RWPE1 (cell line): ENCODE data around the gene CEP350.

Experiments used
- CTCF ChIA-PET: fragments of 350-600 bp; sonication (Branson Sonifier 250); formaldehyde crosslinking; extraction: SDS; loops from one replicate; lab custom pipeline; 2021; lab: Yijun Ruan, JAX
- POLR2A ChIA-PET: fragments of 400-600 bp; formaldehyde crosslinking; extraction: SDS; loops from one replicate; lab custom pipeline; 2020; ENCODE audit warnings: antibody characterized with exemption; ENCODE audit not compliant: low non-redundant PET; lab: Yijun Ruan, JAX
- DNase-seq: peaks from one replicate; pipeline ENCODE4 v3.0.0; 2012; ENCODE audit warnings: low spot score
- H3K27ac ChIP-seq: fragments of 450-650 bp; 2 replicates; pipeline ENCODE4 v1.5.1; 2017
- CTCF ChIP-seq: fragments of 450-650 bp; conservative IDR thresholded peaks from 2 replicates; pipeline ENCODE4 v1.5.1; 2017; ENCODE audit warnings: low read depth, mild to moderate bottlenecking

CEP350 gene

GRCh38 chr1:180112984-180113647 lies 158.5 kb downstream of the CEP350 start:
- no peak for TF ChIP-seq CTCF
- no peak for DNase-seq
- POLR2A ChIA-PET: no interaction called here
- H3K27ac ChIP-seq: no peak overlapping the region
- CTCF ChIA-PET: interaction anchor here (0.7 kb wide), 1 partner anchor 11 kb away, joined by 3 read pairs; no protein-coding TSS in a partner anchor

- ChIA-PET POLR2A (no interaction called here), CTCF (no interaction called here)
- DNase-seq: no peak
- no peak overlapping the region for H3K27ac ChIP-seq
- no peak for TF ChIP-seq CTCF
Observed at GRCh38 chr1:180114396-180114945, 159.9 kb downstream of the CEP350 start.

- POLR2A ChIA-PET: no interaction called here
- CTCF ChIA-PET: no interaction called here
- H3K27ac ChIP-seq: peak overlapping the region; percentile 75
- no peak for TF ChIP-seq CTCF
- peak; percentile 6 for DNase-seq
Observed at GRCh38 chr1:180116964-180117763, 162.6 kb downstream of the CEP350 start.

- H3K27ac ChIP-seq: peak overlapping the region; percentile 75
- CTCF ChIA-PET: no interaction called here
- DNase-seq: peak; percentile 69
- POLR2A ChIA-PET: no interaction called here
- TF ChIP-seq CTCF: no peak
Observed at GRCh38 chr1:180117764-180118116, 163.1 kb downstream of the CEP350 start.

- ChIA-PET POLR2A (no interaction called here), CTCF (interaction anchor here (0.6 kb wide), 1 partner anchor 150 kb away, joined by 3 read pairs; no protein-coding TSS in a partner anchor)
- H3K27ac ChIP-seq: no peak overlapping the region
- DNase-seq: no peak
- TF ChIP-seq CTCF: no peak
Observed at GRCh38 chr1:180119837-180120236, 165.2 kb downstream of the CEP350 start.

- ChIA-PET CTCF (interaction anchor here (1.5 kb wide), 1 partner anchor 9 kb away, joined by 3 read pairs; no protein-coding TSS in a partner anchor), POLR2A (no interaction called here)
- no peak for TF ChIP-seq CTCF
- peak overlapping the region; percentile 53 for H3K27ac ChIP-seq
- DNase-seq: peak; percentile 58
Observed at GRCh38 chr1:180123463-180123936, 168.9 kb downstream of the CEP350 start.
